ENCODE measurements around the gene RAD17.
A peak's percentile ranks its signal among the peaks of the same experiment; 100 is the strongest.
"Not testable (repeated sequence)": the region's sequence is repeated elsewhere in the genome, so short reads cannot be mapped to it uniquely, and the experiment has no call there.

The RAD17 gene

DNA sequence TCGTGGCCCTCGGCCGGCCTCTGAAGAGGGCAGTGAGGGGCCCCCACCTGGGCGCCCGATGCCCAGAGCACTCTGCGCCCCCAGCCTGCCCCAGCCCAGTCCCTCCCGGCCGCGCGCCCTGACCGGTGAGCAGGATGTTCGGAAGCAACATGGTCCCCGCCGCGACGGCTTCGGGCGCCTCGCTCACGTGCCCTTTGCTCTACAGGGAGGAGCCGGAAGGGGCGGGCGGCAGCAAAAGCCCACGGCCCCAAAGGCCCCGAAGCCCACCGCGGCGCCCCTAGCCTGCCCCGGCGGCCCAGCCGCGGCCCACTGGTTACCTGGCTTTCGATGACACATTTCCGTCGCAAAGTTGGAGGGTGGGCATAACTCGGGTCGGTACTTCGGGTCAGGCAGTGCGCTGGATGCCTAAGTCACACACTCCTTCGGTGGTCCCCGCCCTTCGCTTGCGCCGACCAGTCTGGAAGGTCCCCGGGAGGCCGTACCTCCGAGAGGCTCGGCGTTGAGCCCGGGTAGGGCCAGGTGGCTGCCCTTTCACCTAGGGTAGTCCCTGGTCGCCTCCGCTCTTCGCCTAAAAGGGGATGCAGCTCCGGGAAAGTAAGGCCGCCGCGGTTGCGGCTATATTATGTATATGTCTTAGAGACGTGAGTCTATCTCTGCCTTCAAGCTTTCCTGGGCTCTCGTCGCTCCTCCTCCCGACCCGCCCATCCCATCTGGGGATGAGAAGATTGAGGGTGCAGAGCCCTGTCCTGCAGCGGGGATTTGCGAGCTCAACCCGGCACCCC lies at the start of gene RAD17, which contains the start of the genes AK6 and TAF9:
Gene RAD17 (plus strand): TSS at position 479 of the 782 bp plus-strand sequence. CDS start 2,391 bp downstream, outside the sequence.
Gene AK6 (minus strand): TSS at position 181 of the 782 bp plus-strand sequence. CDS start 30 bp downstream, at position 151.
Gene TAF9 (minus strand): TSS at position 181 of the 782 bp plus-strand sequence. CDS start 3,783 bp downstream, outside the sequence.
- DNase-seq (ENCODE audit: low read depth in 2 of 3, low spot score in 1 of 3): peak; percentile 83 to 88 (median 85)

GRCh38 chr5:69326365-69326764 lies 43.3 kb upstream of the RAD17 start:
- DNase-seq (ENCODE audit: low read depth in 2 of 3, low spot score in 1 of 3): no peak

DNA sequence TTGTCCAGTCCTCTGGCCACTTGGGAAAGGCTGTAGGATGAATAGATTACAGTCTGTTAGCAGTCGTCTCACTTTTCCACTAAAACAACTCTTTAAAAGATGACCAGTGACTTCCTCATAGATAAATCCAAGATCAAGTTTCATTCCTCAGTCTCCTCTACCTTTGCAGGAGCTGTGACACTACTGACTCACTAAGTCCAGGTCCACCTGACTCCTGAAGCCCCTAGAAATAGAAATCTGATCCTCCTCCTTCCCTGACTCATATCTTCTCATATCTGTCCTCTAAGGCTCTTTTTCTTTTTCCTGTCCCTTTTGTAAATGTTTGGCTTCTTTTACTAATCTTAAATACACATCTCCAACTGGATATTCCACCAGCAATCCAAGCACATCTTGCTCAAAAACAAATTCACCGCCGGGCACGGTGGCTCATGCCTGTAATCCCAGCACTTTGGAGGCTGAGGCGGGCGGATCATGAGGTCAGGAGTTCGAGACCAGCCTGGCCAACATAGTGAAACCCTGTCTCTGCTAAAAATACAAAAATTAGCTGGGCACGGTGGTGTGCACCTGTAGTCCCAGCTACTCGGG lies 39.6 kb upstream of the RAD17 start:
- no peak for DNase-seq (ENCODE audit: low read depth in 2 of 3, low spot score in 1 of 3)

GRCh38 chr5:69331528-69332445 lies 37.8 kb upstream of the RAD17 start:
- no peak for DNase-seq (ENCODE audit: low read depth in 2 of 3, low spot score in 1 of 3)

GRCh38 chr5:69333668-69334315 lies 35.8 kb upstream of the RAD17 start:
- DNase-seq (ENCODE audit: low read depth in 2 of 3, low spot score in 1 of 3): not testable (repeated sequence)

GRCh38 chr5:69334793-69335268 lies 34.8 kb upstream of the RAD17 start:
- peak; percentile 61 to 74 (median 71) for DNase-seq (ENCODE audit: low read depth in 2 of 3, low spot score in 1 of 3)

DNA sequence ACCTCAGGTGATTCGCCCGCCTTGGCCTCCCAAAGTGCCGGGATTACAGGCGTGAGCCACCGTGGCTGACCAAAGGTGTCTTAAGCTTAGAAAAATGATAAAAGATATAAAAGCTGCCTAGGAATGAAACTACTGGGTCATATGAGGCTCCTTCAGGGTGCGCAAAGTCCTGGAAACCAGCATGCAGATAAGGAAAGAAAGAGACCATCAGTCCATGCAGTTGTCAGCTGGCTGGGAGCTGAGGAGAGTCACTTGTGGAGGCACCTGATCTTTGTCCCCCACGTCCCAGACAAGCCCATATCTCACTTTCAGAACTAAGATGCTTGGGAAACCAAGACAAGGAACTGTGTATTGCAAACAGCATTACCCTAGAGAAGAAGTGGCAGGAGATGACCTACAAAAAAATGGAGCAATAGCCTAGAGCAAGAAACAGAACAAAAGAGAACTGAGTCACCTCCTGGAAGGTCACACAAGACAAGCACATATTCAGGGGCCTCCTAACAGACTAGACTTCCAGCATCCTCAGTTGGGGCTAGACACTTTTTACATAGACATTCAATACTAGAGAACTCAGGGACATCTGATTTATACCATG lies 34.2 kb upstream of the RAD17 start:
- DNase-seq (ENCODE audit: low read depth in 2 of 3, low spot score in 1 of 3): no peak

DNA sequence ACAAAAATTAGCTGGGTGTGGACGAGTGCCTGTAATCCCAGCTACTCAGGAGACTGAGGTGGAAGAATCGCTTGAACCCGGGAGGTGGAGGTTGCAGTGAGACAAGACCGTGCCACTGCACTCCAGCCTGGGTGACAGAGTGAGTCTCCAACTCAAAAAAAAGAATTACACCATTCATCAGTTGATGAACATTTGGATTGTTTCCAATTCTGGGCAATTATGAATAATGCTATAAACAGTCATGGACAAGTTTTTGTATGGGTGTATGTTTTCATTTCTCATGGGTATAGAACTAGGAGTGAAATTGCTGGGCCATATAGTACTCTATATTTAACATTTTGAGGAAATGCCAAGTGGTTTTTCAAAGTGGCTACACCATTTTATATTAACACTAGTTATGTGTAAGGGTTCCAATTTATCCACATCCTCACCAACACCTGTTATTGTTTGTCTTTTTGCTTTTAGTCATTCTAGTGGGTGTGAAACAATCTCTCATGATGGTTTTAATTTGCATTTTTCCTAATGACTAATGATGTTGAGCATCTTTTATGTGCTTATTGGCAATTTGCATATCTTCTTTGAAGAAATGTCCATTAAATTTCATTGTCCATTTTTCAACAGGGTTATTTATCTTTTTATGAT lies 28.0 kb upstream of the RAD17 start:
- no peak for DNase-seq (ENCODE audit: low read depth in 2 of 3, low spot score in 1 of 3)

DNA sequence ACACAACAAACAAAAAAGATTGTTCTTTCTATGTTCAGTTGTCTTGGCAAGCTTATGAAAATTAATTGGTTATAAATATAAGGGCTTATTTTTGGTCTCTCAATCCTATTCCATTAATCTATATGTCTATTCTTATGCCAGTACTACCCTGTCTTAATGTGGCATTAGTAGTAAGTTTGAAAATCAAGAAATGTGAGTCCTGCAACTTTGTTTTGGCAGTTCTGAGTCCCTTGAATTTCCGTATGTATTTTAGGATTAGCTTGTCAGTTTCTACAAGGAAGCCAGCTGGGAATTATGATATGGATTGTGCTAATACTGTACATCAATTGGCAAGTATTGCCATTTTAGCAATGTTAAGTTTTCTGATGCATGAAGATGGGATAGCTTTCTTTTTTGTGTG lies 26.5 kb upstream of the RAD17 start:
- DNase-seq (ENCODE audit: low read depth in 2 of 3, low spot score in 1 of 3): no peak

DNA sequence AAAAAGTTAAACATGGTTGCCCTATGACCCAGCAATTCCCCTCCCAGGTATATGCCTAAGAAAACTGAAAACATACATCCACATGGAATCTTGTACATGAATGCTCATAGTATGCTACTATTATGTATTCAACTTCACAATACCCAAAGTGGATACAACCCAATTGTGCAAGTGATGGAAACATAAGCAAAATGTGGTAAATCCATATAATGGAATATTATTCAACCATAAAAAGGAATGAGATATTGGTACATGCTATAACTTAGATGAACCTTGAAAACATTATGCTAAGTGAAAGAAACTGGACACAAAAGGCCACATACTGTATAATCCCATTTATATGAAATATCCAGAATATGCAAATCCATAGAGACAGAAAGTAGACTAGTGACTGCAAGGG lies 19.0 kb upstream of the RAD17 start:
- no peak for DNase-seq (ENCODE audit: low read depth in 2 of 3, low spot score in 1 of 3)

DNA sequence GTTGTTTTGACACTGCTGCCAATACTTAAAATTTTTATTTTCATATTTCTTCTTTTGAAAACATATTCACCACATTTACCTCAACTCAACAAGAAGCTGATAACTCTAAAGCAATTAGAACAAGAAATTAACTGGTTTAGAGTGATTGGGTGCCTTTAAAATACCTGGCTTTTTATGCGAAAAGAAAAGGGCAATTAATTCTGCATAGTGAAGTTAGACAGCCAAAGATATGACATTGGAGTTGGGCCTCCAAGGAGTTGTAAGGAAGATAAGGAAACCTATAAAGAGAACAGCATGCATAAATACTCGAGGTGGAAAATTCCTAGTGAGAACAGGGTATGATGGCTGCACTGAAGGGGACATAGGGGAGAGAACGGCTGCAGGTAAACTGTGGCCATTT lies 9.9 kb upstream of the RAD17 start:
- DNase-seq (ENCODE audit: low read depth in 2 of 3, low spot score in 1 of 3): no peak

DNA sequence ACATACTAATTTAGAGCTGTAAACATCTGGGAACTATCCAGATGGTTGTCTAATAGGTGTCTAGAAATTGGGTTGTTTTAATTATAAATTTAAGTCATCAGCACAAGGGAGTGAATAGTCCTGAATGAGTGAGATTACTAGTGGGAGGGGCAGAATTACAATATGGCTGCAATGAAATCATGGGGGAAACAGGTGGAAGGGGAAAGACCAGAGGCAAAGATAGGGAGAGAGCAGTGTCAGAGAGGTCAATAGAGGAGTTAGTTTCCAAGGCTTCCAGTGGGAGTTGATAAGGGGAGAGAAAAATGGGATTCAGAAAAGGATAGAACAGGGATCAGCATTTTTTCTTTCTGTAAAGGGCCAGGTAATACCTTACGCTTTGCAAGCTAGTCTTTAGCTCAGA lies 9.2 kb upstream of the RAD17 start:
- DNase-seq (ENCODE audit: low read depth in 2 of 3, low spot score in 1 of 3): no peak

DNA sequence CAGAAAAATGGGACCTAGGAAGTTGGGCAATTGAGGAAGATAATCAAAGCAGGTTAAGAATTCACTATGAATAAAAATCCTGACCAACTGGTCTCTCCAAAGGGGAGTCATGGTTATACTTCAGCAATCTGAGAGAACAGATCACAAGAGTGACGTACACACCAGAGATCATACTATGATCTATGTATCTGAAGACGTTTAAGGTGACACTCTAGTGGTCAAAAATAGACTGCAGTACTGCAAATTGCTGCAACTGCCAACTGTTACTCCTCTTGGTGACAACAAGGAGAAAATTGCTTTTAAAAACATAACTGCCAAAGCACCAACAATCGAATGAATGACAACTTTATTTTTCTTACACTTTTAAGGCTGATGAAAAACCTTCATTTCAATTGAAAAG lies 5.2 kb upstream of the RAD17 start:
- peak in 1 of 3 donors; percentile 5 for DNase-seq (ENCODE audit: low read depth in 2 of 3, low spot score in 1 of 3)

- no peak for DNase-seq (ENCODE audit: low read depth in 2 of 3, low spot score in 1 of 3)
These were observed 4.8 kb upstream of the RAD17 start for GRCh38 chr5:69364850-69365249.

DNA sequence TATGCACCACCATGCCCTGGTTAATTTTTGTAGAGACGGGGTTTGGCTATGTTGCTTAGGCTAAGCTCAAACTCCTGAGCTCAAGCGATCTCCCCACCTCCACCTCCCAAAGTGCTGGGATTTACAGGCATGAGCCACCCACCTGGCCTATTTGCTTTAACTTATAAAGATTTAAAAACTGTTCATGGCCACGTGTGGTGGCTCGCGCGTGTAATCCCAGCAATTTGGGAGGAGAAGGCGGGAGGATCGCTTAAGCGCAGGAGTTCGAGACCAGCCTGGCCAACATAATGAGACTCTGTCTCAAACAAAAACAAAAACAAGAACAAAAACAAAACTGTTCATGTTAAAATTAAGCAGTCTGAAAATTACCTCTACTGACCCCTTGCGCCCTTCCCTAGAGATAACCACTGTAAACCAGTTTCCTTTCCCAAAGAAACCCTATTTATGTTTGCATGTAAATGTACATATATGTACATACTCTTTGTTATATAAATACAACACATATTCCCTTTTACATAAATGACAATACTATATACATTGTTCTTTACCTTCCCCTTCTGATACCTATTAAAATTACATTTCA lies 1.8 kb upstream of the RAD17 start:
- DNase-seq (ENCODE audit: low read depth in 2 of 3, low spot score in 1 of 3): no peak

- DNase-seq (ENCODE audit: low read depth in 2 of 3, low spot score in 1 of 3): peak in 1 of 3 donors; percentile 30
These were observed 919 bp upstream of the RAD17 start for GRCh38 chr5:69368458-69369339.

DNA sequence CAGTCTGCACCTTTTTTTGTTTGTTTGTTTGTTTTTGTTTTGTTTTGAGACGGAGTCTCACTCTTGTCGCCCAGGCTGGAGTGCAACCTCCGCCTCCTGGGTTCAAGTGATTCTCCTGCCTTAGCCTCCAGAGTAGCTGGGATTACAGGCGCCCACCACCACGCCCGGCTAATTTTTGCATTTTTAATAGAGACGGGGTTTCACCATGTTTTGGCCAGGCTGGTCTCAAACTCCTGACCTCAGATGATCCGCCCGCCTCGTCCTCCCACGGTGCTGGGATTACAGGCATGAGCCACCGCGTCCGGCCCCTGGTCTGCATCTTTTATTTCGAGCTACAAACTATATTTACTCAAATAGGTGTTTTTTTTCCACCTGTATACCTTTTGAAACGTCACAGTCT lies 717 bp downstream of the RAD17 start:
- not testable (repeated sequence) for DNase-seq (ENCODE audit: low read depth in 2 of 3, low spot score in 1 of 3)

- DNase-seq (ENCODE audit: low read depth in 2 of 3, low spot score in 1 of 3): no peak
These were observed 2.8 kb downstream of the RAD17 start for GRCh38 chr5:69372394-69372793.

Data from stimulated activated CD4-positive, alpha-beta T cell treated with anti-CD3 and anti-CD28 coated beads, Interleukin-12 subunit alpha, Interleukin-12 subunit beta, amount 100 ng/mL, for 48 hours (primary cell).